Measurements from ENCODE around the gene ARHGAP32.

DNA sequence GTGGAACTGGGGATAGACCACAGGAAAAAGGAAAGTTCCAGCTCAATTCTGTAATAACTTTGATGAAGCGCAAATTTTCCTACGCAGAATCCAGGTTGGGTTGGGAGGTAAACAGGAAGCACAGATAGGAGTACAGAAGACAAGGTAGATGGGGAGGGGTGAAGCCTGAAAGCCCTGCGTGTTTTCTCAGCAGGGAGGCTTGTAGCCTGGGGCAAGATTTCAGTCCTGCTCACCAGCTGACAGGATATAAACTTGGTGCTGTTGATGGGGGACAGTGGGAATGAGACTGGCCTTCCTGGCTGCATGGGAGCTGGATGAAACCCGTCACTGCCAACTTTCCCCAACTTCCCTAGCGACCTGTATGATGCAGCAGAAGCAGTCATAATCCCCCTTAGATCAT lies 114.9 kb downstream of the ARHGAP32 start:
- TF ChIP-seq, protein P1, sequence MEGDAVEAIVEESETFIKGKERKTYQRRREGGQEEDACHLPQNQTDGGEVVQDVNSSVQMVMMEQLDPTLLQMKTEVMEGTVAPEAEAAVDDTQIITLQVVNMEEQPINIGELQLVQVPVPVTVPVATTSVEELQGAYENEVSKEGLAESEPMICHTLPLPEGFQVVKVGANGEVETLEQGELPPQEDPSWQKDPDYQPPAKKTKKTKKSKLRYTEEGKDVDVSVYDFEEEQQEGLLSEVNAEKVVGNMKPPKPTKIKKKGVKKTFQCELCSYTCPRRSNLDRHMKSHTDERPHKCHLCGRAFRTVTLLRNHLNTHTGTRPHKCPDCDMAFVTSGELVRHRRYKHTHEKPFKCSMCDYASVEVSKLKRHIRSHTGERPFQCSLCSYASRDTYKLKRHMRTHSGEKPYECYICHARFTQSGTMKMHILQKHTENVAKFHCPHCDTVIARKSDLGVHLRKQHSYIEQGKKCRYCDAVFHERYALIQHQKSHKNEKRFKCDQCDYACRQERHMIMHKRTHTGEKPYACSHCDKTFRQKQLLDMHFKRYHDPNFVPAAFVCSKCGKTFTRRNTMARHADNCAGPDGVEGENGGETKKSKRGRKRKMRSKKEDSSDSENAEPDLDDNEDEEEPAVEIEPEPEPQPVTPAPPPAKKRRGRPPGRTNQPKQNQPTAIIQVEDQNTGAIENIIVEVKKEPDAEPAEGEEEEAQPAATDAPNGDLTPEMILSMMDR (IDR thresholded peaks at IDR 0.05; ENCODE audit: poor library complexity, severe bottlenecking), result no peak
- no peak for TF ChIP-seq MXI1 (conservative IDR thresholded peaks at IDR 0.05; ENCODE audit: poor library complexity, severe bottlenecking)
